T-helper 2 cell treated with Interferon-gamma antibody and Interleukin-4, amounts not matched to agents 100 ng/mL and 5 ng/mL, for 36 hours (primary cell): ENCODE measurements around the gene IL4R. TPM values are rescaled to one million over a fixed set of nuclear protein-coding genes. Genes with fewer than 3 reads are reported as not detected.

Experiments used
- intact Hi-C: fragments of 100-400 bp; cut with micrococcal nuclease; formaldehyde crosslinking; loops from one replicate; pipeline ENCODE4 v1.15.1; 2023
- total RNA-seq: library from RNA; stranded (reverse); gene quantifications from 2 replicates; pipeline ENCODE4 v1.2.3, GENCODE V29; 2022

The IL4R gene
- total RNA-seq, 1 donor from 2014 or later, result 411 TPM

DNA sequence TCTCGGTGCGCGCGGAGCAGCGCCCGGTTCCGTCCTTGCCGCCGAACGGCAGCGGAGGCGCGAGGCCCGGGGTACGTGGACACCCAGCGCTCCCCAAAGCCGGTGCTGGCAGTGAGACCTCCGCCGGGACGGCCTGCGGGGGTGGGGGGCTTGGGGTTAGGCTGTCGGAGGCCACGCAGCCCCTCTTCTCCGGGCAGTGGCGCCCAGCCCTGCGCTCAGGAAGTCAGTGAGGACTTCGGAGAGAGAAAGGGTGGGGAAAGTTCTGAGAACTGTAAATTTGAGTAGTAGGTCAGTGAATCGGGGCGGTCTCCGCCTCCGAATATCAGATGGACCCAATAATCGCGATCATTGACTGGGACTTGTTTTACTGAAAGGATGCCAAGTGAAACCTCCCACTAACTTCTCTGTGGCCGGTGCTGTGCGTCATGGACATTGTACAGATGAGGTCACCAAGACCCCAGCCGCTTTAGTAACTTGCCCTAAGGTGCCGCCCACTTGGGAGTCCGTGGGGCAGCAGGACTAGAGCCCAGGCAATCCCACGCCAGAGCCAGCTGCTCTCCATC, 468 bp downstream of the IL4R start:
- intact Hi-C loops, result loop anchor here (1.0 to 2.0 kb wide), 3 partner anchors 40 to 79 kb away; no protein-coding TSS in a partner anchor

DNA sequence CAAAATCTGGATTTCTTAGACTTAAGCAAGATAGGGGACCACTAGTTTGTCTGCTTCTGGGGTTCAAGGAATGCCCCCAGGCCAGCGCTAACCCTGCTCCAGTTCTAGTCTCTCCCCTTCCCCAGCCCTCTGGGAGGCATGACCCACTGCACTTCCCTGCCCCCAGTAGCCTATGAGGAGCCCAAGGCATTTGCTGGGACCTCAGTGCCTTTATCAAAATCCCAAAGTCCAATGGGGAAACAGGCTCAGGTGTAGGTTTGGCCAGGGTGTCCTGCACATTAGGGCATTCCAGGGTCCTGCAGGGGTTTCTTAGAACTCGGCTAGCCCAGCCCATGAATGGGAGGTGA, 1.2 kb downstream of the IL4R start:
- intact Hi-C loops, result loop anchor here (1.0 to 5.0 kb wide), 6 partner anchors 41 to 136 kb away; partner anchors contain the start of genes IL21R and KDM8

GRCh38 chr16:27315333-27316037, 1.7 kb downstream of the IL4R start:
- intact Hi-C loops, result loop anchor here (1.0 to 5.0 kb wide), 5 partner anchors 81 to 141 kb away; partner anchors contain the start of genes IL21R and KDM8

- intact Hi-C loops, result loop anchor here (2.0 to 5.0 kb wide), 2 partner anchors 86 to 141 kb away; partner anchors contain the start of gene IL21R
Measured at GRCh38 chr16:27316038-27316680, 2.4 kb downstream of the IL4R start.

GRCh38 chr16:27317320-27317719, 3.5 kb downstream of the IL4R start:
- intact Hi-C loops, result loop anchor here (2.0 to 5.0 kb wide), 2 partner anchors 85 to 139 kb away; partner anchors contain the start of gene IL21R

- intact Hi-C loops, result loop anchor here (1.0 to 5.0 kb wide), 3 partner anchors 83 to 139 kb away; partner anchors contain the start of gene IL21R
Measured at GRCh38 chr16:27317738-27318391, 4.1 kb downstream of the IL4R start.

DNA sequence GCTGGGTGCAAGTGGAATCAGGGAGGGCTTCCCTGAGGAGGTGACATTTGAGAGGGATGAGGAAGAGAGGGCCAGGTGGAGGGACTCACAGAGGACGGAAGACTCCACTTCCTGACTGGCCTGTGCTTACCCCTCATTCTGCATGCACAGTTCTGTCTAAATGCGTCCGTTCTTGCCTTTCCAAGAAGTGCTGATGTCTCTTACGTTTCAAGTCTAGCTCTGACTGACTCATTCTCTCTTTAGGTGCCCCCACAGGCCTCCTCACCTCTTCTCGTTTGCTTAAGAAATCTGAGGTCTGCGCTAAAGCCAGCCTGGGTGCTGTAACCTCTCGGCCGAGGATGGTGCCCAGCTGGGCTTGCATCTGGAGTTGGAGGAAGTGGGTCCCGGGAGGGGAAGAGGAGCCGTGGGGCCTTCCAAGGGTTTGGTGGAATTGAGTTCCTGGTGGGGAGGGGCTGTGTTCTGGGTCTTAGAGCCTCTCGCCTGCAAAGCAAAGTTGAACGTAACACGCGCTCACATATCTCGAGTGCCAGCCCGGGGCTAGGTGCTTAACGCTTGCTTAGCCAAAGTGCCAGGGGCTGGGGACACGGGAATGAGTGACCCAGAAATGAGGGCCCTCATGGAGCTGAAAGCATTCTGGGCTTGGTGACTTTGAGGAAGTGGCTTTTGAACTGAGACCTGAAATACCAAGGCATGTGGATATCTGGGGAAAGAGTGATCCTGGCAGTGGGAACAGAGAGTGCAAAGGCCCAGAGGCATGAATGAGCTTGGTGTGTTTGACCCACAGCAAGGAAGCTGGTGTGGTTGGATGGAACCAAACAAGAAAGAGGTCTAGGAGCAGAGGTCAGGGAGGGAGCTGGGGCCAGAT, 4.8 kb downstream of the IL4R start:
- intact Hi-C loops, result loop anchor here (1.0 to 5.0 kb wide), 2 partner anchors 83 to 84 kb away; partner anchors contain the start of gene IL21R

DNA sequence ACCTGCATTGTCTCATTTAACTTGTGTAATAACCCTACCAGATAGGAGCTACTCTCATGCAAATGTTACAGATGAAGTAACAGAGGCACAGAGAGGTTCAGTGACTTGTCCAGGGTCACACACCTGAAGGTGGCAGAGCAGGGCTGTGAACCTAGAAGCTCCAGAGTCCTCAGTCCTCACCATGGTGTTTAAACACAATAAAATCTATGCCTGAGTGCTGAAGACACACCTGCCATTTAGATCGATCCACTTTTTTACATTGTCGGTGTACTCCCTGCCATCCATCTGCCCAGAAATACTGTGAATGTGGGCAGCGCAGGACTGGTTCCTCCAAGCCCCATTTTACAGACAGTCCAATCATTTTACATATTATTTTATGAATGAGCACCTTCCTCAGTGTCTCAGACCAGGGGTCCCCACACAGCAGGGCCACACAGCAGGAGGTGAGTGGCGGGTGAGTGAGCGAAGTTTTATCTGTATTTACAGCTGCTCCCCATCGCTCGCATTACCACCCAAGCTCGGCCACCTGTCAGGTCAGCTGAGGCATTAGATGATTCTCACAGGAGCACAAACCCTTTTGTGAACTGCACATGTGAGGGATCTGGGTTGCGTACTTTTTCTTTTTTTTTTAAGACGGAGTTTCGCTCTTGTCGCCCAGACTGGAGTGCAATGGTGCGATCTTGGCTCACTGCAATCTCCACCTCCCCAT, 5.6 kb downstream of the IL4R start:
- intact Hi-C loops, result loop anchor here (5.0 kb wide), 1 partner anchor 83 kb away; the partner anchor contains the start of gene IL21R

- intact Hi-C loops, result no loop called here
Measured at GRCh38 chr16:27320261-27321012, 6.7 kb downstream of the IL4R start.

GRCh38 chr16:27321013-27321915, 7.5 kb downstream of the IL4R start:
- intact Hi-C loops, result no loop called here

- intact Hi-C loops, result no loop called here
Measured at GRCh38 chr16:27322858-27323780, 9.3 kb downstream of the IL4R start.

DNA sequence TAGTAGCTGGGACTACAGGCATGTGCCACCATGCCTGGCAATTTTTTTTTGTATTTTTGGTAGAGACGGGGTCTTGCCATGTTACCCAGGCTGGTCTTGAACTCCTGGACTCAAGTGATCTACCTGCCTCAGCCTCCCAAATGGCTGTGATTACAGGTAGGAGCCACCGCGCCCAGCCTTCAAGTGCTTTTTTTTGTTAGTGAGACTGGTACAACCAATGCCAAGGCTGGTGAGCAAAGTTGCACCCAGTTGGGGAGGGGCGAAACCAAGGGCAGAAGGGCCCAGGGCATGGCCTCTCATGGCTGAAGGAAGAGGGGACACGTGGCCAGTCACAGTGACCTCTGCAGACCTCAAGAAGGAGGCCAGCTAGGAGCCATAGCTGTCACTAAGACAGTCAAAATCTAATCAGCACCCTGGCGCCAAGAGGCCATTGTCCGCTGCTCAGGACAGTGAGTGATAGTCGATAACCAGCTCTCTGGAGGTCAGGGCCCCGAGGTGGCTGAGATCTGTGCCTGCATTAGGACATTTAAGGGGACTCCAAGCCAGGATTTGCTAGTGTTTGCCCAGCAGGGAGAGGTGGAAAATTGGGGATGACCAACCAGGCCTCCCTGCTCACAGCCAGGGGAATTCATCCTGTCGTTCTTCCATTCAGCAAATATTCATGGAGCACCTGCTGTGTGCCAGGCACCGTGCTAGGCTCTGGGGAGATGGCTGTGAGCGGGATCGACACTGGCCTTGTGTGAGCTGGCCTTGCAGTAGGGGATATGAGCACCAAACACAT, 10.2 kb downstream of the IL4R start:
- intact Hi-C loops, result no loop called here

GRCh38 chr16:27324851-27325301, 11.1 kb downstream of the IL4R start:
- intact Hi-C loops, result no loop called here

DNA sequence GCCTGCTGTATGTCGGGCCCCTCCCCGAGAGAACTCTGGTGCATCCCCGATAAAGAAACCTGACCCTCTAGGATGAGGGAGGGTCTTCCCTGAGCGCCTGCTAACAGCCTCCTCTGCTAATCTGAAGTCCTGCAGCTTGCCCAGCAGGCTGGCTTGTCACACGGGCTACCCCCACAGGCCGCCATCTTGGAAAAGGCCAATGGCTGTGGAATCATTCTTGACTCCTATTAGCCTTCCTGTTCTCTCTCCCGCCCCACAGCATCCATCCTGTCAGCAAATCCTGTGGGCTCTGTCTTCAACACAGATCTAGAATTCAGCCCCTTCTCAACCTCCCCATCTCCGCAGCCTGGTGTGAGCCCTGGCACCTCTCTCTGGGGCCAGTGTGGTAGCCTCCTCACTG, 12.0 kb downstream of the IL4R start:
- intact Hi-C loops, result no loop called here

GRCh38 chr16:27326251-27326650, 12.5 kb downstream of the IL4R start:
- intact Hi-C loops, result no loop called here
